ENCODE results near the gene SEMA6A. TPM values are rescaled to one million over a fixed set of nuclear protein-coding genes. Genes with fewer than 3 reads are reported as not detected.

Gene SEMA6A
- polyA plus RNA-seq, 2 of the 4 experiments (the other 2 are of a cell fraction), result 0.01 TPM; not detected in 1

DNA sequence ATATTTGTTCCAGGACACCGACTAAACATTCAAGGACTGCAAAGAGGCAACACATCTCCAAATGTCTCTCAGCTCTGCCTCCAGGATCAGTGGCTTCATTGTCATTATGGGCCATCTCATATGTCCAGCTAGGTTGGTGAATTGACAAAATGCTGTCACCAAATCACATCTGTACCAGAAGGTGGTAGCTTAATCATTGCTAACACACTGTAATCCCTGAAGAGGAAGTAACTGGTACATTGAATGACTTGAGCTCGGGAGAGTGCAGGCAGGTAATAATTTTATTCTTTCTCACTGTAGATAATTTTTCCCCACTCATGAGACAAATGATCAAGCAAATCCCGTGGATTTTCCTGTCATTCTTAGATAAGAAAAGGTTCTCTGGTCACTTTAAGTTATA is 169.8 kb downstream of the SEMA6A start:
- no peak overlapping the region for H3K4me3 ChIP-seq
- POLR2A ChIA-PET, result no interaction called here
- H3K9me3 ChIP-seq, result no peaks in the 10 kb centered on the region
- H3K4me1 ChIP-seq, result no peaks in the 10 kb centered on the region
- no peak overlapping the region for H3K4me2 ChIP-seq
- DNase-seq (ENCODE audit: low read depth in 1 of 2, low spot score in 1 of 2), result no peak
- ATAC-seq, result no peak
- no peak for TF ChIP-seq CBX2 (IDR thresholded peaks at IDR 0.05; ENCODE audit: borderline replicate concordance, low read depth)
- TF ChIP-seq, protein P1, sequence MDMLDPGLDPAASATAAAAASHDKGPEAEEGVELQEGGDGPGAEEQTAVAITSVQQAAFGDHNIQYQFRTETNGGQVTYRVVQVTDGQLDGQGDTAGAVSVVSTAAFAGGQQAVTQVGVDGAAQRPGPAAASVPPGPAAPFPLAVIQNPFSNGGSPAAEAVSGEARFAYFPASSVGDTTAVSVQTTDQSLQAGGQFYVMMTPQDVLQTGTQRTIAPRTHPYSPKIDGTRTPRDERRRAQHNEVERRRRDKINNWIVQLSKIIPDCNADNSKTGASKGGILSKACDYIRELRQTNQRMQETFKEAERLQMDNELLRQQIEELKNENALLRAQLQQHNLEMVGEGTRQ (IDR thresholded peaks at IDR 0.05), result no peak
- TF ChIP-seq JUNB (IDR thresholded peaks at IDR 0.05), result no peak
- TF ChIP-seq, protein P2, sequence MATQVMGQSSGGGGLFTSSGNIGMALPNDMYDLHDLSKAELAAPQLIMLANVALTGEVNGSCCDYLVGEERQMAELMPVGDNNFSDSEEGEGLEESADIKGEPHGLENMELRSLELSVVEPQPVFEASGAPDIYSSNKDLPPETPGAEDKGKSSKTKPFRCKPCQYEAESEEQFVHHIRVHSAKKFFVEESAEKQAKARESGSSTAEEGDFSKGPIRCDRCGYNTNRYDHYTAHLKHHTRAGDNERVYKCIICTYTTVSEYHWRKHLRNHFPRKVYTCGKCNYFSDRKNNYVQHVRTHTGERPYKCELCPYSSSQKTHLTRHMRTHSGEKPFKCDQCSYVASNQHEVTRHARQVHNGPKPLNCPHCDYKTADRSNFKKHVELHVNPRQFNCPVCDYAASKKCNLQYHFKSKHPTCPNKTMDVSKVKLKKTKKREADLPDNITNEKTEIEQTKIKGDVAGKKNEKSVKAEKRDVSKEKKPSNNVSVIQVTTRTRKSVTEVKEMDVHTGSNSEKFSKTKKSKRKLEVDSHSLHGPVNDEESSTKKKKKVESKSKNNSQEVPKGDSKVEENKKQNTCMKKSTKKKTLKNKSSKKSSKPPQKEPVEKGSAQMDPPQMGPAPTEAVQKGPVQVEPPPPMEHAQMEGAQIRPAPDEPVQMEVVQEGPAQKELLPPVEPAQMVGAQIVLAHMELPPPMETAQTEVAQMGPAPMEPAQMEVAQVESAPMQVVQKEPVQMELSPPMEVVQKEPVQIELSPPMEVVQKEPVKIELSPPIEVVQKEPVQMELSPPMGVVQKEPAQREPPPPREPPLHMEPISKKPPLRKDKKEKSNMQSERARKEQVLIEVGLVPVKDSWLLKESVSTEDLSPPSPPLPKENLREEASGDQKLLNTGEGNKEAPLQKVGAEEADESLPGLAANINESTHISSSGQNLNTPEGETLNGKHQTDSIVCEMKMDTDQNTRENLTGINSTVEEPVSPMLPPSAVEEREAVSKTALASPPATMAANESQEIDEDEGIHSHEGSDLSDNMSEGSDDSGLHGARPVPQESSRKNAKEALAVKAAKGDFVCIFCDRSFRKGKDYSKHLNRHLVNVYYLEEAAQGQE (IDR thresholded peaks at IDR 0.05), result no peak
- no peak for TF ChIP-seq MAZ (IDR thresholded peaks at IDR 0.05; ENCODE audit: borderline replicate concordance, low read depth, low read length)
- no peak for TF ChIP-seq CBX8 (IDR thresholded peaks at IDR 0.05)
- TF ChIP-seq HOXB5 (CRISPR knock-in tag; IDR thresholded peaks at IDR 0.05), result no peak
- TF ChIP-seq FOXS1 (CRISPR knock-in tag; IDR thresholded peaks at IDR 0.05), result no peak
- TF ChIP-seq, protein P3, sequence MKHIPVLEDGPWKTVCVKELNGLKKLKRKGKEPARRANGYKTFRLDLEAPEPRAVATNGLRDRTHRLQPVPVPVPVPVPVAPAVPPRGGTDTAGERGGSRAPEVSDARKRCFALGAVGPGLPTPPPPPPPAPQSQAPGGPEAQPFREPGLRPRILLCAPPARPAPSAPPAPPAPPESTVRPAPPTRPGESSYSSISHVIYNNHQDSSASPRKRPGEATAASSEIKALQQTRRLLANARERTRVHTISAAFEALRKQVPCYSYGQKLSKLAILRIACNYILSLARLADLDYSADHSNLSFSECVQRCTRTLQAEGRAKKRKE (CRISPR knock-in tag; IDR thresholded peaks at IDR 0.05; ENCODE audit: low read depth), result no peak
- TF ChIP-seq PHF8 (IDR thresholded peaks at IDR 0.05; ENCODE audit: borderline replicate concordance, low read depth), result no peak
- 16% methylated on average over 3 of the region's 3 CpGs for WGBS (ENCODE audit: missing lambda C conversion rate)
- no peak for FAIRE-seq
- CTCF ChIA-PET, result no interaction called here
- no peak overlapping the region for H3K27ac ChIP-seq

DNA sequence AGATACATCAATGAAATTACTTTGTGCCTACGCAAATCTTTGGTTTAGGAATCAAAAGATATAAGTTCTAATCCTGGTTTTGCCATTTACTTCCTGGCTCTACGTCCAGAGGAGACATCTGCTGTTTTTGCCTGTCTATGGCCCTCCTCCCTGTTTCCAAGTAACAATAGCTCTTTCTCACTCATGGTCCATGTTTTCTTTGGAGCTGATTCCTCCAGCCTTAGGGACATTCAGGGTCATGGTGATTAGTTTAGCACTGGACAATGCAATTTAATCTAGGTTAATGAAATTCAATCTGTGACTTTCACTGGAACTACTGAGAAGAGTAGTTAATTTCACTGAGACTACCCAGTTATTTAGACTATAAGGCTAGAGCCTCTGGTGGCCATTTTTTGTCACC is 170.6 kb downstream of the SEMA6A start:
- no peak for DNase-seq (ENCODE audit: low read depth in 1 of 2, low spot score in 1 of 2)
- ChIA-PET CTCF (no interaction called here), POLR2A (no interaction called here)
- no peak for TF ChIP-seq HES2 (IDR thresholded peaks at IDR 0.05)
- TF ChIP-seq HOXA7 (CRISPR knock-in tag; IDR thresholded peaks at IDR 0.05), result no peak
- TF ChIP-seq BHLHE40 (IDR thresholded peaks at IDR 0.05; ENCODE audit: low read depth, low read length), result no peak
- TF ChIP-seq, protein P4, sequence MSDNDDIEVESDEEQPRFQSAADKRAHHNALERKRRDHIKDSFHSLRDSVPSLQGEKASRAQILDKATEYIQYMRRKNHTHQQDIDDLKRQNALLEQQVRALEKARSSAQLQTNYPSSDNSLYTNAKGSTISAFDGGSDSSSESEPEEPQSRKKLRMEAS (IDR thresholded peaks at IDR 0.05), result no peak
- TF ChIP-seq RCOR1 (IDR thresholded peaks at IDR 0.05; ENCODE audit: low read depth, low read length), result no peak
- TF ChIP-seq, protein P3 (CRISPR knock-in tag; IDR thresholded peaks at IDR 0.05; ENCODE audit: low read depth), result no peak
- TF ChIP-seq, protein P1 (IDR thresholded peaks at IDR 0.05), result no peak
- no peak for TF ChIP-seq MAFK (IDR thresholded peaks at IDR 0.05; ENCODE audit: partially characterized antibody)
- TF ChIP-seq ZNF302 (CRISPR knock-in tag; IDR thresholded peaks at IDR 0.05), result no peak
- TF ChIP-seq RNF2 (IDR thresholded peaks at IDR 0.05; ENCODE audit: borderline replicate concordance, low read depth), result no peak
- TF ChIP-seq NFE2L2 (conservative IDR thresholded peaks at IDR 0.05; ENCODE audit: low read length), result no peak
- no peak for TF ChIP-seq MYC (IDR thresholded peaks at IDR 0.05; ENCODE audit: borderline replicate concordance, low read length)
- no peak for FAIRE-seq
- Histone ChIP-seq H3K4me1 (no peaks in the 10 kb centered on the region), H3K4me3 (no peak overlapping the region), H3K9me3 (no peaks in the 10 kb centered on the region), H3K4me2 (no peak overlapping the region), H3K27ac (no peak overlapping the region)
- no peak for ATAC-seq
- WGBS (ENCODE audit: missing lambda C conversion rate), result 35% methylated on average over 2 of the region's 2 CpGs

Data from A549 (cell line).